Liver (tissue), 9 donors: ENCODE results near the gene CPNE4. TPM values are rescaled to one million over a fixed set of nuclear protein-coding genes. Genes with fewer than 3 reads are reported as not detected.

ENCODE experiments used
- DNase-seq: peaks from one replicate; pipeline ENCODE4 v3.0.0-alpha.2; 2017; ENCODE audit warnings: low spot score
- H3K27ac ChIP-seq, 2 donors: one replicate each; pipeline ENCODE4 v1.7.0; 2013; ENCODE audit warnings: inconsistent platforms in 2 of 2, low read length in 2 of 2, control low read depth in 1 of 2, low read depth in 1 of 2, mild to moderate bottlenecking in 1 of 2
- H3K27me3 ChIP-seq, 4 donors: one replicate each; pipeline versions ENCODE4 v1.6.1 to v1.7.0; 2013; ENCODE audit warnings: low read length in 3 of 4, inconsistent platforms in 1 of 4, mild to moderate bottlenecking in 1 of 4, moderate library complexity in 1 of 4; ENCODE audit not compliant: control insufficient read depth in 4 of 4, insufficient read depth in 4 of 4
- H3K36me3 ChIP-seq, 4 donors: one replicate each; pipeline versions ENCODE4 v1.6.1 to v1.7.0; 2013; ENCODE audit warnings: low read length in 3 of 4, mild to moderate bottlenecking in 3 of 4, low read depth in 1 of 4, moderate library complexity in 1 of 4; ENCODE audit not compliant: control insufficient read depth in 4 of 4, insufficient read depth in 3 of 4
- H3K4me1 ChIP-seq, 4 donors: one replicate each; pipeline versions ENCODE4 v1.6.1 to v1.7.0; 2013; ENCODE audit warnings: low read length in 3 of 4, mild to moderate bottlenecking in 3 of 4, moderate library complexity in 1 of 4; ENCODE audit not compliant: control insufficient read depth in 4 of 4, insufficient read depth in 4 of 4
- H3K4me3 ChIP-seq, 3 donors: one replicate each; pipeline versions ENCODE4 v1.6.1 to v1.7.0; 2013; ENCODE audit warnings: low read length in 3 of 3, control low read depth in 1 of 3, low read depth in 1 of 3, mild to moderate bottlenecking in 1 of 3
- H3K9ac ChIP-seq, 2 donors: one replicate each; pipeline ENCODE4 v1.7.0; 2013; ENCODE audit warnings: low read length in 2 of 2, mild to moderate bottlenecking in 2 of 2, moderate library complexity in 2 of 2, control low read depth in 1 of 2, low read depth in 1 of 2
- H3K9me3 ChIP-seq, 4 donors: one replicate each; pipeline versions ENCODE4 v1.6.1 to v1.7.0; 2013; ENCODE audit warnings: low read length in 3 of 4; ENCODE audit not compliant: control insufficient read depth in 4 of 4
- EGR1 ChIP-seq, 2 donors: IDR thresholded peaks; 2 replicates each; pipeline ENCODE4 v1.6.1; 2016 to 2018; ENCODE audit warnings: antibody characterized with exemption in 2 of 2, low read depth in 2 of 2
- FOXA1 ChIP-seq: IDR thresholded peaks from 2 replicates; pipeline ENCODE4 v1.6.1; 2016; ENCODE audit warnings: antibody characterized with exemption
- FOXA2 ChIP-seq: IDR thresholded peaks from 2 replicates; pipeline ENCODE4 v1.6.1; 2016; ENCODE audit warnings: antibody characterized with exemption
- GABPA ChIP-seq, 2 donors: IDR thresholded peaks in 1 of 2; conservative IDR thresholded peaks in 1 of 2; 2 replicates each; pipeline ENCODE4 v1.6.1; 2016; ENCODE audit warnings: antibody characterized with exemption in 2 of 2, mild to moderate bottlenecking in 1 of 2, moderate library complexity in 1 of 2
- HNF4A ChIP-seq, 2 donors: conservative IDR thresholded peaks; 2 replicates each; pipeline ENCODE4 v1.6.1; 2016; ENCODE audit warnings: antibody characterized with exemption in 2 of 2, mild to moderate bottlenecking in 2 of 2
- HNF4G ChIP-seq: IDR thresholded peaks from 2 replicates; pipeline ENCODE4 v1.6.1; 2016; ENCODE audit warnings: antibody characterized with exemption
- JUND ChIP-seq, 2 donors: IDR thresholded peaks; 2 replicates each; pipeline ENCODE4 v1.6.1; 2016; ENCODE audit warnings: antibody characterized with exemption in 2 of 2
- MAX ChIP-seq: IDR thresholded peaks from 2 replicates; pipeline ENCODE4 v1.6.1; 2016; ENCODE audit warnings: antibody characterized with exemption
- NR2F2 ChIP-seq: IDR thresholded peaks from 2 replicates; pipeline ENCODE4 v1.6.1; 2016; ENCODE audit warnings: antibody characterized with exemption
- RAD21 ChIP-seq, 2 donors: IDR thresholded peaks; 2 replicates each; pipeline ENCODE4 v1.6.1; 2016; ENCODE audit warnings: antibody characterized with exemption in 2 of 2, mild to moderate bottlenecking in 2 of 2
- REST ChIP-seq: IDR thresholded peaks from 2 replicates; pipeline ENCODE4 v1.6.1; 2016; ENCODE audit warnings: antibody characterized with exemption, mild to moderate bottlenecking
- RXRA ChIP-seq, 2 donors: IDR thresholded peaks; 2 replicates each; pipeline ENCODE4 v1.6.1; 2017 to 2018; ENCODE audit warnings: antibody characterized with exemption in 2 of 2, mild to moderate bottlenecking in 1 of 2
- SP1 ChIP-seq: IDR thresholded peaks from 2 replicates; pipeline ENCODE4 v1.6.1; 2018; ENCODE audit warnings: antibody characterized with exemption, mild to moderate bottlenecking
- TAF1 ChIP-seq: conservative IDR thresholded peaks from 2 replicates; pipeline ENCODE4 v1.6.1; 2016; ENCODE audit warnings: antibody characterized with exemption, mild to moderate bottlenecking
- YY1 ChIP-seq: IDR thresholded peaks from 2 replicates; pipeline ENCODE4 v1.6.1; 2016; ENCODE audit warnings: antibody characterized with exemption, mild to moderate bottlenecking
- ZBTB33 ChIP-seq: IDR thresholded peaks from 2 replicates; pipeline ENCODE4 v1.6.1; 2016; ENCODE audit warnings: antibody characterized with exemption
- WGBS: extraction: QIAGEN DNeasy Blood & Tissue Kit; methylation state at CpG from one replicate; pipeline ENCODE4 v1.1.7; 2013; 5-methylcytosine and 5-hydroxymethylcytosine counted together
- polyA plus RNA-seq, 2 donors: library from polyadenylated mRNA; stranded (reverse) in 1 of 2; unstranded in 1 of 2; fragments of 200-250 nt in 1 of 2; fragments of >200 nt in 1 of 2; fragmentation: Nextera tagmentation in 1 of 2; extraction: Ambion mirVana in 1 of 2; gene quantifications; one replicate each; pipeline versions ENCODE4 v1.2.1 to v1.2.3, GENCODE V29; 2013 to 2015
- total RNA-seq, 2 donors: library from RNA; depleted of rRNA; stranded (reverse); fragments of >200 nt; gene quantifications; one replicate each; pipeline ENCODE4 v1.2.3, GENCODE V29; 2014
- TF ChIP-seq, protein P1 (sequence below): IDR thresholded peaks from 2 replicates; pipeline ENCODE4 v1.6.1; 2016; ENCODE audit warnings: antibody characterized with exemption
- TF ChIP-seq, protein P2 (sequence below): fragments of 150-350 bp; IDR thresholded peaks from 2 replicates; pipeline ENCODE4 v1.5.1; 2017; ENCODE audit warnings: improper control_type of control experiment, low read depth, low read length; ENCODE audit not compliant: missing input control
- donor health status: healthy.
- donor health status: healthy.
- donor health status: healthy.
- donor health status: healthy.
- donor health status: healthy.

The CPNE4 gene
- total and polyA plus RNA-seq, 4 donors: under 0.01 to 0.03 TPM; not detected in 2

GRCh38 chr3:132038198-132038825, 3.5 kb upstream of the CPNE4 start (continued):
- no peak for TF ChIP-seq HNF4G
- TF ChIP-seq YY1: no peak
- no peak for TF ChIP-seq RXRA (IDR thresholded peaks at IDR 0.05)

DNA sequence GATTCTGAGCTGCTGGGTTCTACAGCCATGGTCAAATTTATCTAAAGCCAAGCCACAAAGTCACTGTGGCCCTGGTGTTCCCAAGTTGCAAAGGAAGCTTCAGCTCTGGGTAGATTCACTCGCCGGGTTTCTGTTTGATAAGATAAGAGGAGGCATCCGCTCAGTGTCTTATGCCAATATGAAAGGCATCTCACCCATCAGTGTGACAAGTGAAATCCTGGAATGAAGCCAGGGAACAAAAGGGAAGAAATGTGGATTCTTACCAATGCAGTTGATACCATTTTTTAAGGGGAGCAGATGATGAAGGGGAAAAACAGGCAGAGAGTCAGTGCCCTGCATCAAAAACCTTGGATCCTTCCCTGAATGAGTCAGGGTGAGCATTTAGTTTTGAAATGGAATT, 2.8 kb upstream of the CPNE4 start:
- peaks cover 4 to 33% (median 10%) of the 10 kb centered on the region in 4 donors for H3K27me3 ChIP-seq
- H3K36me3 ChIP-seq: no peaks in the 10 kb centered on the region
- H3K9ac ChIP-seq: no peak overlapping the region
- no peaks in the 10 kb centered on the region for H3K9me3 ChIP-seq
- peaks cover 3 to 7% (median 5%) of the 10 kb centered on the region in 4 donors for H3K4me1 ChIP-seq
- 45% methylated on average over 3 of the region's 3 CpGs for WGBS
- DNase-seq: no peak
- TF ChIP-seq YY1 (no peak), RAD21 (IDR thresholded peaks at IDR 0.05) (no peak), REST (no peak), EGR1 (IDR thresholded peaks at IDR 0.05; ENCODE audit: low read depth in 2 of 2) (no peak), HNF4A (conservative IDR thresholded peaks at IDR 0.05) (no peak), NR2F2 (no peak), TAF1 (no peak), RXRA (IDR thresholded peaks at IDR 0.05) (no peak), FOXA2 (no peak), ZBTB33 (no peak), HNF4G (no peak), MAX (no peak), GABPA (IDR thresholded peaks at IDR 0.05 in 1 of 2, conservative IDR thresholded peaks at IDR 0.05 in 1 of 2) (no peak), SP1 (no peak), FOXA1 (no peak), JUND (IDR thresholded peaks at IDR 0.05) (no peak)
- TF ChIP-seq, protein P1, sequence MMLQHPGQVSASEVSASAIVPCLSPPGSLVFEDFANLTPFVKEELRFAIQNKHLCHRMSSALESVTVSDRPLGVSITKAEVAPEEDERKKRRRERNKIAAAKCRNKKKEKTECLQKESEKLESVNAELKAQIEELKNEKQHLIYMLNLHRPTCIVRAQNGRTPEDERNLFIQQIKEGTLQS: no peak
- TF ChIP-seq, protein P2, sequence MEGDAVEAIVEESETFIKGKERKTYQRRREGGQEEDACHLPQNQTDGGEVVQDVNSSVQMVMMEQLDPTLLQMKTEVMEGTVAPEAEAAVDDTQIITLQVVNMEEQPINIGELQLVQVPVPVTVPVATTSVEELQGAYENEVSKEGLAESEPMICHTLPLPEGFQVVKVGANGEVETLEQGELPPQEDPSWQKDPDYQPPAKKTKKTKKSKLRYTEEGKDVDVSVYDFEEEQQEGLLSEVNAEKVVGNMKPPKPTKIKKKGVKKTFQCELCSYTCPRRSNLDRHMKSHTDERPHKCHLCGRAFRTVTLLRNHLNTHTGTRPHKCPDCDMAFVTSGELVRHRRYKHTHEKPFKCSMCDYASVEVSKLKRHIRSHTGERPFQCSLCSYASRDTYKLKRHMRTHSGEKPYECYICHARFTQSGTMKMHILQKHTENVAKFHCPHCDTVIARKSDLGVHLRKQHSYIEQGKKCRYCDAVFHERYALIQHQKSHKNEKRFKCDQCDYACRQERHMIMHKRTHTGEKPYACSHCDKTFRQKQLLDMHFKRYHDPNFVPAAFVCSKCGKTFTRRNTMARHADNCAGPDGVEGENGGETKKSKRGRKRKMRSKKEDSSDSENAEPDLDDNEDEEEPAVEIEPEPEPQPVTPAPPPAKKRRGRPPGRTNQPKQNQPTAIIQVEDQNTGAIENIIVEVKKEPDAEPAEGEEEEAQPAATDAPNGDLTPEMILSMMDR: no peak
- no peak overlapping the region for H3K4me3 ChIP-seq
- no peak overlapping the region for H3K27ac ChIP-seq
